Prostate gland (tissue), 2 donors: ENCODE measurements around the gene FEN1.

Experiments used
- POLR2A ChIP-seq: fragments of 450-650 bp; IDR thresholded peaks from one replicate; pipeline ENCODE4 v1.6.1; 2016; ENCODE audit warnings: antibody characterized with exemption, mild to moderate bottlenecking
- TF ChIP-seq, protein P1 (sequence below), 4 experiments: fragments of 200-600 bp in 2 of 4; fragments of 450-650 bp in 2 of 4; sonication (generic) in 2 of 4; IDR thresholded peaks; 1 replicate in 3 of 4; 2 replicates in 1 of 4; pipeline ENCODE4 v1.5.1; 2016 to 2019; ENCODE audit warnings: antibody characterized with exemption in 4 of 4, mild to moderate bottlenecking in 2 of 4, moderate library complexity in 2 of 4

- TF ChIP-seq POLR2A = no peak
- TF ChIP-seq, protein P1, sequence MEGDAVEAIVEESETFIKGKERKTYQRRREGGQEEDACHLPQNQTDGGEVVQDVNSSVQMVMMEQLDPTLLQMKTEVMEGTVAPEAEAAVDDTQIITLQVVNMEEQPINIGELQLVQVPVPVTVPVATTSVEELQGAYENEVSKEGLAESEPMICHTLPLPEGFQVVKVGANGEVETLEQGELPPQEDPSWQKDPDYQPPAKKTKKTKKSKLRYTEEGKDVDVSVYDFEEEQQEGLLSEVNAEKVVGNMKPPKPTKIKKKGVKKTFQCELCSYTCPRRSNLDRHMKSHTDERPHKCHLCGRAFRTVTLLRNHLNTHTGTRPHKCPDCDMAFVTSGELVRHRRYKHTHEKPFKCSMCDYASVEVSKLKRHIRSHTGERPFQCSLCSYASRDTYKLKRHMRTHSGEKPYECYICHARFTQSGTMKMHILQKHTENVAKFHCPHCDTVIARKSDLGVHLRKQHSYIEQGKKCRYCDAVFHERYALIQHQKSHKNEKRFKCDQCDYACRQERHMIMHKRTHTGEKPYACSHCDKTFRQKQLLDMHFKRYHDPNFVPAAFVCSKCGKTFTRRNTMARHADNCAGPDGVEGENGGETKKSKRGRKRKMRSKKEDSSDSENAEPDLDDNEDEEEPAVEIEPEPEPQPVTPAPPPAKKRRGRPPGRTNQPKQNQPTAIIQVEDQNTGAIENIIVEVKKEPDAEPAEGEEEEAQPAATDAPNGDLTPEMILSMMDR (IDR thresholded peaks at IDR 0.05) = no peak
Observed at GRCh38 chr11:61830237-61831105, 37.8 kb downstream of the FEN1 start.
